T-helper 2 cell treated with Interferon-gamma antibody and Interleukin-4, amounts not matched to agents 100 ng/mL and 5 ng/mL, for 36 hours (primary cell): Measurements from ENCODE around the gene C1orf167. TPM values are rescaled to one million over a fixed set of nuclear protein-coding genes. Genes with fewer than 3 reads are reported as not detected.

Experiments
- intact Hi-C: fragments of 100-400 bp; cut with micrococcal nuclease; formaldehyde crosslinking; loops from one replicate; pipeline ENCODE4 v1.15.1; 2023
- total RNA-seq: library from RNA; stranded (reverse); gene quantifications from 2 replicates; pipeline ENCODE4 v1.2.3, GENCODE V29; 2022

Gene C1orf167
- total RNA-seq, 1 donor from 2014 or later = not detected

GRCh38 chr1:11764519-11764918 is 2.5 kb downstream of the C1orf167 start:
- intact Hi-C loops = no loop called here

GRCh38 chr1:11765661-11766428 is 3.9 kb downstream of the C1orf167 start:
- intact Hi-C loops = no loop called here

- intact Hi-C loops = no loop called here
Measured at GRCh38 chr1:11766429-11766776, 4.4 kb downstream of the C1orf167 start.

GRCh38 chr1:11767922-11768704 is 6.1 kb downstream of the C1orf167 start:
- intact Hi-C loops = no loop called here

- intact Hi-C loops = no loop called here
Measured at GRCh38 chr1:11768821-11769220, 6.8 kb downstream of the C1orf167 start.

GRCh38 chr1:11769274-11769673 is 7.3 kb downstream of the C1orf167 start:
- intact Hi-C loops = no loop called here

- intact Hi-C loops = no loop called here
Measured at GRCh38 chr1:11770011-11770410, 8.0 kb downstream of the C1orf167 start.

- intact Hi-C loops = no loop called here
Measured at GRCh38 chr1:11771481-11772043, 9.6 kb downstream of the C1orf167 start.

- intact Hi-C loops = no loop called here
Measured at GRCh38 chr1:11772458-11772857, 10.5 kb downstream of the C1orf167 start.

GRCh38 chr1:11774753-11775152 is 12.8 kb downstream of the C1orf167 start:
- intact Hi-C loops = no loop called here

- intact Hi-C loops = no loop called here
Measured at GRCh38 chr1:11777658-11778322, 15.8 kb downstream of the C1orf167 start.

GRCh38 chr1:11778336-11778735 is 16.3 kb downstream of the C1orf167 start:
- intact Hi-C loops = no loop called here

- intact Hi-C loops = no loop called here
Measured at GRCh38 chr1:11778844-11779623, 17.0 kb downstream of the C1orf167 start.

GRCh38 chr1:11779715-11780379 is 17.9 kb downstream of the C1orf167 start:
- intact Hi-C loops = no loop called here

GRCh38 chr1:11780380-11781147 is 18.6 kb downstream of the C1orf167 start:
- intact Hi-C loops = no loop called here

GRCh38 chr1:11781297-11781696 is 19.3 kb downstream of the C1orf167 start:
- intact Hi-C loops = no loop called here

- intact Hi-C loops = no loop called here
Measured at GRCh38 chr1:11782127-11782708, 20.2 kb downstream of the C1orf167 start.

- intact Hi-C loops = no loop called here
Measured at GRCh38 chr1:11783556-11783955, 21.6 kb downstream of the C1orf167 start.

GRCh38 chr1:11784256-11784992 is 22.4 kb downstream of the C1orf167 start:
- intact Hi-C loops = no loop called here
